ENCODE results near the gene GP1BB.
"Not testable (repeated sequence)": the region's sequence is repeated elsewhere in the genome, so short reads cannot be mapped to it uniquely, and the experiment has no call there.

Gene GP1BB

GRCh38 chr22:19723232-19723982, at the start of gene GP1BB:
Gene GP1BB, plus strand, starts transcription at chr22:19723539. Its CDS starts 31 bp downstream, at chr22:19723570.
- DNase-seq, result no peak

DNA sequence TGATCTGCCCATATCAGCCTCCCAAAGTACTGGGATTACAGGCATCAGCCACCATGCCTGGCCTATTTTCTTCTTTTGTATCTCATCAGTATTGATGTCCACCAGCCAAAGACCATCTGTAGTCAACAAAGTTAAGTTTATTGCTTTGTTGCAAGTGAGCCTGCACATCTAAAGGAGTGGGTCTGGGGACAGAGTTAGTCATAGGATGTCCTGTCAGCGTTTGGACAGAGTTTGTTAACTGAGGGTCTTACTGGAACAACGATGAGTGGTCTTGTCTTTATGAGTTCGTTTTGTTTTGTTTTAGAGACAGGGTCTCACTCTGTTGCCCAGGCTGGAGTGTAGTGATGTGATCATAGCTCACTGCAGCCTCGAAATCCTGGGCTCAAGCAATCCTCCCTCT, 49.7 kb upstream of the GP1BB start:
- no peak for DNase-seq

DNA sequence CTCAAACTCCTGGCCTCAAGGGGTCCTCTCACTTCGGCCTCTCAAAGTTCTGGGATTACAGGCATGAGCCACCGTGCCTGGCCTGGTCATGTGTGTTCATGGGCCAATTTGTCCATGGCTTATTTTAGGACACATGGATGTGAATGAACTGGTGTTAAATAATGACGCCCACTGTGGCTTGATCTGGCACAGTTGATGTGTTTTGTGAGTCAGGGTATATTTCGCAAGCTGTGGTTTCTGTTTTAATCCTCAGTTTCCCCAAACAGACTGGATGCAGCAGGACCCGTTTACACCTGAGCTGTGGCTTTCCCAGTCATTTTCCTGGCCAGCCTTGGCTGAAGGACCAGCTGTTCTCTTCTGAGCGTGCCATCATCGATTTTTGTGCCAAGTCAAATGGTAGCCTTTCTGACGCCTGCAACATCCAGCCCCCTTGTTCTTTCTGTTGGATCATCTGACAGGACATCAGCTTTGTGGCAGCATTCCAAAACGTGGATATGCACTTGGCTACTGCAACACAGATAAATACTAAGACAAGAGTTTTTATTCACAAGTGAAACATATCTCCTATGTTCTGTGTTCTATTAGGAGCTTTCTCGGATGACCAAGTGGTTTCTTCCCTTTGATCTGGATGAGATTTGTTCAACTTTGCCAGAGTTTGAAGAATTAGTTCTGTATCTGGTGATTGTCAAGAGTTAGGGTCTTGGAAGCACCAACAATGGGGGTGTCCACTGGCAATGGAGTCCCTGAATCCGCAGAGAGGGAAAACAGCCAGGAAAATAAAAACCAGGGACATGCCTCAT, 49.0 kb upstream of the GP1BB start:
- DNase-seq, result no peak

DNA sequence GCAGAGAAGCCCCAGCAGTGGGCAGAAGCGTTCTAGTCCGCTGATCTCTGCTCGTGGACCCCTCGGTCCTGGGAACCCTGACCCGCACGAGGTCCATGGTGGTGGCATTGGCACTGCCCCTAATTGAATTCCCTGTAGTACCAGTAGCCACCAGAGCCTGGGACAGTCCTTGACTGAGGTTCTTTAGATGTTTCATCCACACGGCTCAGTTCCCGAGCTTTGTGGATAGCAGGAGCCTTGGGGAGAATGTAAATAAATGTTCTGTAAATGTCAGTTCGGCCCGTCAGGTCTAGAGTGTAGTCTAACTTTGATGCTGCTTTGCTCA, 48.4 kb upstream of the GP1BB start:
- DNase-seq, result no peak

DNA sequence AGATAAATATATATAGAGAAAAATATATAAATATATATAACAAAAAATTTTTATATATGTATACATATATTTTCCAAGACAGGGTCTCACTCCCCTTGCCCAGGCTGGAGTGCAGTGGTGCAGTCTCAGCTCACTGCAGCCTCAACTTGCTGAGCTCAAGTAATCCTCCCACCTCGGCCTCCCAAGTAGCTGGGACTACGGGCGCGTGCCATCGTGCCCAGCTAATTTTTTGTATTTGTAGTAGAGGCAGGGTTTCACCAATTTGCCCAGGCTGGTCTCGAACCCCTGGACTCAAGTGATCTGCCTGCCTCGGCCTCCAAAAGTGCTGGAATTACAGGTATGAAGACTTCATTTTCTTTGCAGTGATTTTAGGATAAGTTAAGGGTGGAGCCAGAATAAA, 47.9 kb upstream of the GP1BB start:
- no peak for DNase-seq

DNA sequence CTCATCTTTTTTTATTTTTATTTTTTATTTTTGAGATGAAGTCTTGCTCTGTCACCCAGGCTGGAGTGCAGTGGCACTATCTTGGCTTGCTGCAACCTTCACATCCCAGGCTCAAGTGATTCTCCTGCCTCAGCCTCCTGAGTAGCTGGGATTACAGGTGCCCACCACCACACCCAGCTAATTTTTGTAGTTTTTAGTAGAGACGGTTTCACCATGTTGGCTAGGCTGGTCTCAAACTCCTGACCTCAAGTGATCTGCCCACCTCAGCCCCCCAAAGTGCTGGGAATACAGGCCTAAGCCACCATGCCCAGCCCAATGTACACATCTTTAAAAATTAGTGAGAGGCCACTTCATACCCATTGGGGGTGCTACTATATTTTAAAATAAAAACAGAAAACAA, 46.9 kb upstream of the GP1BB start:
- not testable (repeated sequence) for DNase-seq

- DNase-seq, result no peak
These were observed 44.3 kb upstream of the GP1BB start for GRCh38 chr22:19678949-19679521.

DNA sequence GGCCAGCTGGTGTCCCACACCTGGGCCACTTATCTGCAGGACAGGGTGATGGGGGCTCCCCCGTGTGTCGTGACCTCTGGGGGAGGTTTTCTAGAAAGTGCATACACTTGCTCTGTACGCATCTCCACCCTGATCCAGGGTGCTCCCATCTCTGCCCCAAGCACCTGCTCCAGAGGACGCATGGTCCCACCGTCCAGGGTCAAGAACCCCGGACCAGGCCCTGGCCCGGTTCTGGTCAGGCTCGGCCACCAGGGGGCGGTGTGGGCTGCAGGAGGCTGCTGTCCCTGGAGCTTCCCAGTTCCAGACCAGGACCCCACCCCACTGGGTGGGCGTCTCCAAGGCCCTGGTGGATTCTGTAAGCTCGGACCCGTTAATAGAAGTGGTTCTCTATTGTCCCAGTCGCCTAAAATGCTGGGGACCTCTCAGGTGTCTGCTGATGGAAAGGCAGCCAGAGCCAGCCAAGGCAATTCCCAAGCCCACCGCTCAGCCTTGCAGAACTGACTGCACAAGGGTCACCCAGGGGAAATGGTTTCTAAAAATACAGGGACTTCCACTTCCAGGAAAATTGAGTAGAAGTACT, 43.7 kb upstream of the GP1BB start:
- no peak for DNase-seq

GRCh38 chr22:19680287-19680881, 43.0 kb upstream of the GP1BB start:
- DNase-seq, result no peak

DNA sequence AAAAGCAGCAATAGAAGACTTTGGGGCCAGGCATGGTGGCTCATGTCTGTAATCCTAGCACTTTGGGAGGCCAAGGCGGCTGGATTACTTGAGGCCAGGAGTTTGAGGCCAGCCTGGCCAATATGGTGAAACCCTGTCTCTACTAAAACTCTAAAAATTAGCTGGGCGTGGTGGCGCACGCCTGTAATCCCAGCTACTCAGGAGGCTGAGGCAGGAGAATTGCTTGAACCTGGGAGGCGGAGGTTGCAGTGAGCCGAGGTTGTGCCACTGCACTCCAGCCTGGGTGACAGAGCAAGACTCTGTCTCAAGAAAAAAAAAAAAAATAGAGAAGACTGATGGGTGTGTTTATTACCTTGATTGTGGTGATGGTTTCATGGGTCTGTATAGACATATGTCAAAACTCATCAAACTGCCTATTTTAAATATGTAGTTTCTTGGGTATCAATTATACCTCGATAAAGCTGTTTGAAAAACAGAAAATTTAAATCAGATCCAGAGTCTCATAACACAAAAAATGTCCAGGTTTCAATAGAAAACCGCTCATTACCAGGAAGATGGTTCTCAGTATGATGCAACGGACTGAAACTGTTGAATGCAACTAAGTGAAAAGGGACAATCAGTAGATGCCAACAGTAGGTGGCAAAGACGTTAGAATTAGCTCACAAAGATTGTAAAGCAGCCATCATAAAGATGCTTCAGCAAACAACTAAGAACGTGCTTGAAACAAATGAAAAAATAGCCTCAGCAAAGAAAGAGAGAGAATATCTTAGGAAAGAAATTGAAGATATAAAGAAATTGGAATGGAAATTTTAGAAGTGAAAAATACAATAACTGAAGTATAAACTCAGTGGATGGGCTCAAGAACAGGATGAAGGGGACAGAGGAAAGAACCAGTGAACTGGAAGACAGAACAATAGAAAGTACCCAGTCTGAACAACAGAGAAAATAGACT, 42.2 kb upstream of the GP1BB start:
- no peak for DNase-seq

GRCh38 chr22:19681863-19682245, 41.5 kb upstream of the GP1BB start:
- no peak for DNase-seq

- DNase-seq, result no peak
These were observed 36.4 kb upstream of the GP1BB start for GRCh38 chr22:19686946-19687345.

GRCh38 chr22:19687561-19688300, 35.6 kb upstream of the GP1BB start:
- DNase-seq, result no peak

DNA sequence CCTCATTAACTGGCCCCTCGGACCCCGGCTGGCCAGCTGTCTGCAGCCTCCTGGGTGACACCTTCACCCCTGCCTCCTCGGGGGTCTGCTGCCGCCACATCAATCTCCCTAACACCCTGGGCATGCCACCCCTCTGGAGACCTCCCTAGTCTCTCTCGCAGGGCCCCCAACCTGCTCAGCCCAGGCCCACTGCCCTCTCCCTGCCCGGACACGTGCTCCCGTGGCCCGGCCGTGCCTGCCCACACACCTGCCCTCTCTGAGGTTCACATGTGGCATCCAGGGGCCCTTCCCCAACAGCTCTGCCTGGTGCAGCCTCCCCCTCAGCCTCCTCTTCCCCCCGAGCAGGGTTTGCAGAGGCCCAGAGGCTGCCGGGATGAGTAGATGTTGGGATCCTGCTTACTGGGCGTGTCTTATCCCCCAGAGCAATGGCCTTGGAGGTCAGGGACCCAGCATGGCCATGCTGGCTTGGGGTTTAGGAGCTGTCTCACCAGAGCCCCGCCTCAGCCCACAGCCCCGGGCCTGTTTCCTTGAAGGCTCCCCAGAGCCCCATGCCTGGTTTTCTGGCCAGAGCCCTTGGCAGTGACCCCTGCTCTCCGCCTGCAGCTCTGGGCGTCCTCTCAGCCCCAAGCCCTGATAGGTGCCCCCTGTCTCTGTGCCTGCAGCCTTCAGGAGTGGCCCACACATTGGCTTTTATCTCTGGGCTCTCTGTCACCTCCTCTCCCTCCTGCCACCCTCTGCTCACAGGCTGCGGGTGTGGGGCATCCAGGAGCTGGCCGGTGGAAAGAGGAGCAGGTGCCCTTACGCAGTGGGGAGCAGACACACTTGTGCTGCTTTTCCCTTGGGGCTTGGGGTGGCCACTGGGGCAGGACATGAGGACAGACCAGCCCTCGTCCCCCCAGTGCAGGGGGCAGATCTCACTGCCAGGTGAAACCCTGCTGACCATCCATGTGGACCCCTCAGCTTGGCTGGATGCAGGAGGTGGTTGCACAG, 34.7 kb upstream of the GP1BB start:
- DNase-seq, result no peak

DNA sequence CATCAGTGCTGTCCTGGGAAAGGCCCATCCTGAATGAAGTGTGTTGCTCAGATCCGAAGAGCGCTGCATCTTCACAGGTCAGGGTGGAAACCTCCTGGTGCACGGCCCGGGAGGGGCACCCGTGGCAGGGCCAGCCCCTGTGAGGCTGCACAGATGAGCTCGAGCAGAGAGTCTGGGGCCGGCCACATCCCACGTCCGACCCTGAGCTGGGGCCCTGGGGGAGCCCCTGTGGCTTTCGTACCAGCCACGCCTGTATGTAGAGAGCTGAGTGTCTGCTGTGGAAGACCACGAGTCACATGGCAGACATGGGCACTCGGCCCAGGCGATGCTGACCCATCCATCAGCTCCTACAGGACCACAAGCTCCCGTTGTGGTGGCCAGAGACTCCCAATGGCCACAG, 33.9 kb upstream of the GP1BB start:
- no peak for DNase-seq

DNA sequence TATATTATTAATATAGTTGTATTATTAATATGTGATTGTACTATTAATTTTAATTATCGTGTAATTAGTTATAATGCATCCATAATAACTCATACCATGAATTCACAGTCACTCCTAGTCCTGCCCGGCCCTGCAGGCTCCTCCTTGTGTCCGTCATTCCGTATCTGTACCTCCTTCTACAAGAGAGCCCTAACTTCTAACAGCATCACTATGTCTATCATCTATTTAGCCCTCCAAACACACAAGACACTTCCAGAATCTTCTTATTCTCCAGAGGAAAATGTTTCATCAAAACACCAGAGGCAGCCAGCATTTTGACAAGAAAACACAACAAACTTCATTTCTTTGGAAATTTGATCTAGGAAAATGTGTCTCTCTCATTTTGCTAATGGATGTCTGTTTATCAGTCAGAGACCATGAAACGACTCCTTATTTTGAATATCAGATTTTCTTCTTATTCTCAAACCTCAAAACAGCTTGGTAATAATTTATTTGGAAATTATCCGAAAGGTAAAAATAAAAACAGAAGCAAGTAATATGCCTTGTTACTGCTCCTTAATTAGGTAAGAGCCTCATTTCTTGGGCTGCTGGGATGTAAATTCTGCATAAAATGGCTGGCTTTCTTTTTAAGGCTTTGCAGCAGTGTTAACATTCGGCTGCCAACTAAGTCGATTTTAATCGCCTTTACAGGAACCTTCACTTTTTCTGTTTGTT, 32.2 kb upstream of the GP1BB start:
- no peak for DNase-seq

DNA sequence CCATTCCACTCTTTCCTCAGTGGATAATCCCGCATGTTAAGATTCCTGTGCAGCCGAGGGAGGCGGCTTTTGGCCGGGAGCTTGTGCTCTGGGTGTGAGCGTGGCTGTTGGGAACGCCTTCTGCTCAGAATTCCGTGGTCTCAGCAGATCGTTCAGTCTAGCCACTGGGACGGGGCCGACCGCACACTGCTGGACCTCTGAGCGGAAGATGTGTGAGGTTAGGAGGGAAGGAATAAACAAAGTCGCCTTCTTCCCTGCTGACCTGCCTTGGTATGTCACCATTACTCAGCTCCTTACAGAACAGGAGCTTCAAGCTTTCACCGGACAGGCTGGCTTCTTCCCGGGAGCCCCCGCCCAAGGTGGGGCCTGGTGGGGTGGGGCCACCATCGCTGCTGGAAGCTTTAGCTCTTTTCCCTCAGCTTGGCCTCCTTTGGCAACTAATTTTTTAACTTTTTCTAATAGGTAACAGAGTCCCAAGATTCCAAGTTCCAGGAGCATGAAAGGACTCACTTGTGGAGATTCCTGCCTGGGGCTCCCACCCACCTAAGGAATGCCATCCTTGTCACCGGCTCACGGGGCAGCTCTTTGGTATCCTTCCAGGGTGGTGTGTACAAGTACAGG, 31.5 kb upstream of the GP1BB start:
- DNase-seq, result no peak

DNA sequence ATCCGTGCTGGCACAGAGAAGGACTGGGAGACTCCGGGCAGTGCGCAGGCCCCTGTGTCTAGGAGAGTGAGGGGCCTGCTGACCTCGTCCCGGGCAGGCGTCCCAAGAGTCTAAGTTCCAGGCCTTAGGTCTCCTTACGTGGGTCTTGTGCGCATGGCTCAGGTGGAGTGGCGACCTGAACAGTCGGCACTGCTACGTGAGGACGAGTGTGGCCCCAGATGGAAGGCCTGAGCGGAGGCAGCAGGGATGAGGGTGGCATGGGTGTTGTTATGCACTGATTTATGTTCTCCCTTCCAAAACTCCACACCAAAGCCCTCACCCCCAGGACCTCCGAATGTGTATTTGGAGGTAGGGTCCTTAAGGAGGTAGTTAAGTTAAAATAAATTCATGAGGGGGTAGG, 29.8 kb upstream of the GP1BB start:
- no peak for DNase-seq

Data from NCI-H1694 (cell line).